ENCODE measurements around the gene OSBPL2. TPM values are rescaled to one million over a fixed set of nuclear protein-coding genes. Genes with fewer than 3 reads are reported as not detected.
A peak's percentile ranks its signal among the peaks of the same experiment; 100 is the strongest.

Gene OSBPL2
- total RNA-seq, 1 donor from 2014 or later = 29.9 TPM

DNA sequence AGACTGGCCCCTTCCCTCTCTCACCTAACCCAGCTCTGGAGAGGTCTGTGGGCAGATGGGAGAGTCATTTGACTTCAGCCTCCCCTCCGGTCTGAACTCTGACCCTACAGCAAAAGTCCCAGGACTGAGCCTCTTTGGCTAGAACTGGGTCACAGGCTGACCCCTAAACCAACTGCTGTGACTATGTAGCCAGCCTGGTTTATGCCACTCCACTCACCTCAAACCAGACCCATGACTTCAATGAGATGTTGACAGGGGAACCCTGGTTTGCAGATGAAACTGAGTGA lies 864 bp upstream of the OSBPL2 start:
- no peaks in the 10 kb centered on the region for H3K27me3 Mint-ChIP-seq (ENCODE audit: low read depth)
- intact Hi-C loops (cut with micrococcal nuclease) = loop anchor here (5.0 kb wide), 1 partner anchor 150 kb away; the partner anchor contains the start of gene RPS21
- no peak for DNase-seq (ENCODE audit: low spot score)
- H3K36me3 Mint-ChIP-seq (ENCODE audit: low read depth) = peaks cover 8% of the 10 kb centered on the region
- H3K4me1 Mint-ChIP-seq (ENCODE audit: low read depth) = peaks cover 17% of the 10 kb centered on the region
- H3K9me3 Mint-ChIP-seq = no peaks in the 10 kb centered on the region
- H3K27ac Mint-ChIP-seq = no peak overlapping the region
- H3K4me3 Mint-ChIP-seq (ENCODE audit: low read depth) = peak overlapping the region; percentile 52

GRCh38 chr20:62238569-62239277 lies 402 bp downstream of the OSBPL2 start:
- peaks cover 8% of the 10 kb centered on the region for H3K36me3 Mint-ChIP-seq (ENCODE audit: low read depth)
- H3K9me3 Mint-ChIP-seq = no peaks in the 10 kb centered on the region
- peak overlapping the region; percentile 78 for H3K4me3 Mint-ChIP-seq (ENCODE audit: low read depth)
- H3K27ac Mint-ChIP-seq = peak overlapping the region; percentile 46
- H3K4me1 Mint-ChIP-seq (ENCODE audit: low read depth) = peaks cover 17% of the 10 kb centered on the region
- intact Hi-C loops (cut with micrococcal nuclease) = loop anchor here (1.0 to 5.0 kb wide), 4 partner anchors 56 to 149 kb away; partner anchors contain the start of genes ADRM1, LSM14B, MTG2 and RPS21
- DNase-seq (ENCODE audit: low spot score) = no peak
- H3K27me3 Mint-ChIP-seq (ENCODE audit: low read depth) = no peaks in the 10 kb centered on the region

GRCh38 chr20:62239278-62239879 lies 1.1 kb downstream of the OSBPL2 start:
- Mint-ChIP-seq H3K4me3 (ENCODE audit: low read depth) (peak overlapping the region; percentile 78), H3K36me3 (ENCODE audit: low read depth) (peaks cover 8% of the 10 kb centered on the region), H3K4me1 (ENCODE audit: low read depth) (peaks cover 17% of the 10 kb centered on the region), H3K27me3 (ENCODE audit: low read depth) (no peaks in the 10 kb centered on the region), H3K27ac (peak overlapping the region; percentile 46), H3K9me3 (no peaks in the 10 kb centered on the region)
- no peak for DNase-seq (ENCODE audit: low spot score)
- intact Hi-C loops (cut with micrococcal nuclease) = loop anchor here (2.0 to 5.0 kb wide), 2 partner anchors 57 to 148 kb away; partner anchors contain the start of genes MTG2 and RPS21

GRCh38 chr20:62240020-62240685 lies 1.8 kb downstream of the OSBPL2 start:
- Mint-ChIP-seq H3K4me1 (ENCODE audit: low read depth) (peaks cover 17% of the 10 kb centered on the region), H3K36me3 (ENCODE audit: low read depth) (peaks cover 8% of the 10 kb centered on the region), H3K4me3 (ENCODE audit: low read depth) (peak overlapping the region; percentile 78), H3K27ac (no peak overlapping the region), H3K27me3 (ENCODE audit: low read depth) (no peaks in the 10 kb centered on the region), H3K9me3 (no peaks in the 10 kb centered on the region)
- intact Hi-C loops (cut with micrococcal nuclease) = no loop called here
- no peak for DNase-seq (ENCODE audit: low spot score)

DNA sequence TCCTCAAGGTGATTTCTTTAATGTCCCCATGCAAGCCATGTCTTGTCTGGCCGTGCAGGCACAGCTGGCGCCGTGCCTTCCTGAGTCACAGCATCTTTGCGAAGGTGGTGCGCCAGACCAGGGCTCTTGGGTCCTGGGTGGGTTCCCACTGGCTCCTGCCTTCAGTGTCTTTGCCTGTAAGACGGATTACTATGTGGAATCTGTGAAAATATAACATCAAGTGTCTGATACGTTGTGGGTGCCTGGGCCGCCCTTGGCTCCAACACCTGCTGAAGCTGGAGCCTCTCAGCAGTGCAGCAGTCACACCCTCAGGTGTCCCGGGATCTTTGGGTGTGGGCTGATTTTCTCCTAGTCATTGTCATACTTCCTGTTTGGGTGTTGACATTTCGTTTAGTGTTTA lies 3.2 kb downstream of the OSBPL2 start:
- Mint-ChIP-seq H3K4me1 (ENCODE audit: low read depth) (peaks cover 17% of the 10 kb centered on the region), H3K9me3 (no peaks in the 10 kb centered on the region), H3K4me3 (ENCODE audit: low read depth) (no peak overlapping the region), H3K27me3 (ENCODE audit: low read depth) (no peaks in the 10 kb centered on the region), H3K27ac (no peak overlapping the region), H3K36me3 (ENCODE audit: low read depth) (peaks cover 8% of the 10 kb centered on the region)
- no peak for DNase-seq (ENCODE audit: low spot score)
- intact Hi-C loops (cut with micrococcal nuclease) = no loop called here

GRCh38 chr20:62242176-62242575 lies 3.9 kb downstream of the OSBPL2 start:
- Mint-ChIP-seq H3K36me3 (ENCODE audit: low read depth) (peaks cover 8% of the 10 kb centered on the region), H3K27me3 (ENCODE audit: low read depth) (no peaks in the 10 kb centered on the region), H3K4me3 (ENCODE audit: low read depth) (no peak overlapping the region), H3K4me1 (ENCODE audit: low read depth) (peaks cover 17% of the 10 kb centered on the region), H3K27ac (no peak overlapping the region), H3K9me3 (no peaks in the 10 kb centered on the region)
- intact Hi-C loops (cut with micrococcal nuclease) = no loop called here
- DNase-seq (ENCODE audit: low spot score) = no peak

DNA sequence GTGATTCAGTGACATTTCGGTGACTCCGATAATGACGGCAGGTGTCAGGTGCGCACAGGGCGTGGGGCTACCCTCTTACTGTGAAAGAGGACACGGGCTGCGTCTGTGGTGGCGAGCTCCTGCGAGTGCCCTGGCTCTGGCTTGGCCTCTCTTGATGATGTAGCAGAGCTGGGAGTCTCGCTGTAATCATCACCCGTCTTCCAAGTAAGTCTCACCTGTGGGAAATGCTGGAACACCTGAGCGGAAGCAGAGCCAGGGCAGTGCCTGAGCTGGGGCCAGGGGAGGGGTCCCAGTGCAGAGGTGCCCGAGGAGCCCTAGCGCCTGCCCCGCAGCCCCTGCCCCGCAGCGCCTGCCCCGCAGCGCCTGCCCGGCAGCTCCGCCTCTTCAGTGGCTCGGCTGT lies 4.8 kb downstream of the OSBPL2 start:
- peaks cover 8% of the 10 kb centered on the region for H3K36me3 Mint-ChIP-seq (ENCODE audit: low read depth)
- DNase-seq (ENCODE audit: low spot score) = no peak
- peaks cover 13% of the 10 kb centered on the region for H3K4me1 Mint-ChIP-seq (ENCODE audit: low read depth)
- H3K27me3 Mint-ChIP-seq (ENCODE audit: low read depth) = no peaks in the 10 kb centered on the region
- H3K4me3 Mint-ChIP-seq (ENCODE audit: low read depth) = no peak overlapping the region
- no peaks in the 10 kb centered on the region for H3K9me3 Mint-ChIP-seq
- intact Hi-C loops (cut with micrococcal nuclease) = no loop called here
- H3K27ac Mint-ChIP-seq = no peak overlapping the region

DNA sequence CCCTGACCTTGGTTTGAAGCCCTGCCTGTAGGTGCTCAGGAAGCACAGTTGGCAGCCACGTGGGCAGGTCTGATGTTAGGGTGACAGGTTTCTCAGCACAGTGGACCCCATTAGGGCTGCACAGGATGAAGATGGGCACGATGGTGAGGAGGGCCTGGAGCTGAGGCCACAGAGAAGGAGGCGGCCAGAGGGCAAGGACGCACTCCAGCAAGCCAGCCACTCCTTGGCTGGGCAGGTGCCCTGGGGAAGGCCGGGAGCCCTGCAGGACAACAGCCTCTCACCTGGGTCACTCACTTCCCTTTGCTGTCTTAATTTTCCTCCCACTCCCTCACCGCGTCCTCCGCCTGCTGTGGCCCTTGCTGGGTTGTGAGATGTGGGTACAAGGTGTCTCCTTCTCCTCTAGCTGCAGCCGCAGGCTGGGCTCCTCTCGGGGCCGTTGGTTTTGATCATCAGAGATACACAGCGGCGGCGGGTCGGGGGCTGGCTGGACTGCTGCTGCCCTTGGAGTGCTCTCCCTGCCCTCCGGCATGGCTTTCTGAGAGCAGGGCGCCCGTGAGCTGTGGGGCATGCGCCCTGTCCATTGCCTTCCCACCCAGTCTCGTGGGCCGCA lies 5.7 kb downstream of the OSBPL2 start:
- Mint-ChIP-seq H3K27ac (no peak overlapping the region), H3K36me3 (ENCODE audit: low read depth) (peaks cover 8% of the 10 kb centered on the region), H3K9me3 (no peaks in the 10 kb centered on the region), H3K27me3 (ENCODE audit: low read depth) (no peaks in the 10 kb centered on the region), H3K4me1 (ENCODE audit: low read depth) (peaks cover 13% of the 10 kb centered on the region), H3K4me3 (ENCODE audit: low read depth) (no peak overlapping the region)
- intact Hi-C loops (cut with micrococcal nuclease) = no loop called here
- DNase-seq (ENCODE audit: low spot score) = no peak

DNA sequence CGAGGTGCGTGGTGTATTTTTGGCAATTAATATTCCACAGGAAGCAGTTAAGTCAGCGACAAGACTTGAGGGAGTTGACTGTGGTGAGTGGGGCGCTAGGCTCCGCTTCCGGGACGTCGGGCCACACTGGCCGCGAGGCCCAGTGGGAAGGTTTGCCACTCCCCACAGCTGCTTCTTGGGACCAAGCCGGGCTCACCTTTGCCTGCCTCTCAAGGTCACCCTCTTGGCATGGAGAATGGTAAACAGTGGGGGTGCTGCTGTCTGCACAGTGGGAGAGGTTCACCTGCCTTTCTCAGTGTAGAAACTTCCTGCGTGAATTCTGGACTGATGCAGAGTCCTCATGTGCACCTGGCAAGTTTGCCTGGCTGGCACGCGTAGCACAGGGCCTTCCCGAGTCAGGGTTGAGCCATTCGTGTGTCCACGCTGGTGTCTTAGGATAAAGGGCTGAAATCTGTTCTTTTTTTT lies 6.4 kb downstream of the OSBPL2 start:
- Mint-ChIP-seq H3K4me3 (ENCODE audit: low read depth) (no peak overlapping the region), H3K27ac (no peak overlapping the region), H3K9me3 (no peaks in the 10 kb centered on the region), H3K36me3 (ENCODE audit: low read depth) (peaks cover 8% of the 10 kb centered on the region), H3K27me3 (ENCODE audit: low read depth) (no peaks in the 10 kb centered on the region), H3K4me1 (ENCODE audit: low read depth) (peaks cover 6% of the 10 kb centered on the region)
- no peak for DNase-seq (ENCODE audit: low spot score)
- intact Hi-C loops (cut with micrococcal nuclease) = no loop called here

DNA sequence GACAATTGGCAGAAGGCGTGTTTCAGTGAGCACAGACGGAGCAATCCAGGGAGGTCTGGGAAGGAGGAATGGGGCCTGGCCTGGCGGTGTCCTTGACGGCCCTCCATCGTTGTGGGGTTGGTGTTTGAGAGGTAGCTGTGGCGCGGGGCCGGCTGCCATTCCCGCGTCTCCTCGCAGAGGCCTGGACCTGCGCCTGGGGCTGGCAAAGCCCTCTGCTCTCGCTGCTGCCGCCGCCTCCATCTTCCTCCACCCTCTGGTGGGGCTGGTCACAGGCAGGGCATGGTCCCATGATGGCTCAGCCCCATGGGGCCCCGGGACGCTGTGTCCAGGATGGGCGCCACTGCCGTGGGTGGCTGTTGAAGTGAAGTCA lies 7.6 kb downstream of the OSBPL2 start:
- Mint-ChIP-seq H3K27me3 (ENCODE audit: low read depth) (no peaks in the 10 kb centered on the region), H3K36me3 (ENCODE audit: low read depth) (peaks cover 4% of the 10 kb centered on the region), H3K27ac (no peak overlapping the region), H3K9me3 (no peaks in the 10 kb centered on the region), H3K4me3 (ENCODE audit: low read depth) (no peak overlapping the region), H3K4me1 (ENCODE audit: low read depth) (peaks cover 3% of the 10 kb centered on the region)
- intact Hi-C loops (cut with micrococcal nuclease) = no loop called here
- no peak for DNase-seq (ENCODE audit: low spot score)

- intact Hi-C loops (cut with micrococcal nuclease) = no loop called here
Observed at GRCh38 chr20:62246431-62246830, 8.1 kb downstream of the OSBPL2 start.

DNA sequence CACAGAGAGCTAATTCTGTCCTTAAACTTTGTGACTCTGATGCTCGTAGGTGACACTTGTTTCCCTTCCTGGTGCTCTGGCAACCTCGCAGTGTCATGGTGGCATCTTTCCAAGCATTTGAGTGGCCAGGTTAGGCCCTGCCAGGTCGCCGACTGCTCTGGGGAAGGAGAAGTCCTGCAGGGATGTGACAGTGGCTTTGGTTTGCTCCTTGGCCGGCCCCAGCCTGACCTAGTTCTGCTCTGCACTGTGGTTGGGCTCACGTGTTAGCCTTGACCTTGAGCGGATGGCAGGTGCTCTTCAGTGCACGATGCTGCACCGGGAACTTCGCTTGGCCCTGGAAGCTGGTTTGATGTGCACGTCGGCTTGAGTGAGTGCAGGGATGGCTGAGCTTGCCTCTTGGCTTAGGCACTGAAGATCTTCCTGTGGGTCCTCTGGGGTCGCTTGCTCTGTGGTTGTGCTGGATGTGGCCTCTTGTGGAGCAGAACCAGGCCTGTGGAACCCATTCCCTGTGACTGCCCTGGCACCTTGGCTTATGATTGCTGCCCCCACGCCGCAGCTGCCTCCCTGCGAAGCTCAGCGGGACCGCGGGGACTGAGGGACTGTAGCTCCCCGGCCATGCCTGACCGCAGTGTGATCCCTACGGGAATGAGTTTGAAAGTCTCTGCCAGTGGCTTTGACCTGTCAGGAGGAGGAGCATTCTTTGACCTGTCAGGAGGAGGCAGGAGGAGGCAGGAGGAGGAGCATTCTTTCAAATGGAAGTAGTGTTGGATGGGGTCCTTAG lies 8.7 kb downstream of the OSBPL2 start:
- DNase-seq (ENCODE audit: low spot score) = no peak
- H3K4me1 Mint-ChIP-seq (ENCODE audit: low read depth) = no peaks in the 10 kb centered on the region
- H3K27ac Mint-ChIP-seq = no peak overlapping the region
- no peaks in the 10 kb centered on the region for H3K9me3 Mint-ChIP-seq
- H3K4me3 Mint-ChIP-seq (ENCODE audit: low read depth) = no peak overlapping the region
- H3K36me3 Mint-ChIP-seq (ENCODE audit: low read depth) = no peaks in the 10 kb centered on the region
- no peaks in the 10 kb centered on the region for H3K27me3 Mint-ChIP-seq (ENCODE audit: low read depth)
- intact Hi-C loops (cut with micrococcal nuclease) = no loop called here

More at GRCh38 chr20:62246431-62246830, 8.1 kb downstream of the OSBPL2 start:
- H3K27me3 Mint-ChIP-seq (ENCODE audit: low read depth) = no peaks in the 10 kb centered on the region
- H3K36me3 Mint-ChIP-seq (ENCODE audit: low read depth) = peaks cover 3% of the 10 kb centered on the region
- no peak for DNase-seq (ENCODE audit: low spot score)
- no peak overlapping the region for H3K27ac Mint-ChIP-seq
- peaks cover under 1% of the 10 kb centered on the region for H3K4me1 Mint-ChIP-seq (ENCODE audit: low read depth)
- H3K9me3 Mint-ChIP-seq = no peaks in the 10 kb centered on the region
- no peak overlapping the region for H3K4me3 Mint-ChIP-seq (ENCODE audit: low read depth)

Measured in activated T-helper 2 cell treated with anti-CD3 and anti-CD28 coated beads, Interferon-gamma antibody, Interleukin-2, Interleukin-4, amounts not matched to agents 10 μg/mL and 5 μg/mL and 100 μg/mL, durations not matched to agents 14 hours and 24 hours and 36 hours (primary cell).